ENCODE data around the gene IYD. TPM values are rescaled to one million over a fixed set of nuclear protein-coding genes. Genes with fewer than 3 reads are reported as not detected.

The IYD gene
- total RNA-seq, 1 experiment from 2014 or later, result not detected

- Histone ChIP-seq H3K4ac (ENCODE audit: low read depth, low read length) (no peak overlapping the region), H2BK12ac (ENCODE audit: insufficient read length, low read depth, low read length) (no peak overlapping the region), H3K79me1 (ENCODE audit: insufficient read depth, low read depth, low read length, poor library complexity, severe bottlenecking) (no peaks in the 10 kb centered on the region), H2BK15ac (ENCODE audit: low read depth, low read length) (no peak overlapping the region), H2AFZ (ENCODE audit: low read length) (no peak overlapping the region), H3K18ac (ENCODE audit: insufficient read length, low read depth, low read length) (no peak overlapping the region), H2BK20ac (ENCODE audit: low read depth, low read length, poor library complexity, severe bottlenecking) (no peak overlapping the region), H4K8ac (replicated peaks; ENCODE audit: insufficient read length, low read depth, low read length) (no peak overlapping the region), H4K91ac (ENCODE audit: insufficient read length, low read depth, low read length) (no peak overlapping the region), H2BK120ac (ENCODE audit: low read depth, low read length, poor library complexity, severe bottlenecking) (no peak overlapping the region), H4K20me1 (ENCODE audit: control insufficient read depth, insufficient read depth, insufficient read length) (no peaks in the 10 kb centered on the region), H4K5ac (ENCODE audit: insufficient read length, low read depth, low read length) (no peak overlapping the region), H3K9me3 (ENCODE audit: control insufficient read depth, low read depth, low read length) (no peaks in the 10 kb centered on the region), H3K27ac (ENCODE audit: insufficient read length, low read depth, low read length) (no peak overlapping the region), H3K23me2 (ENCODE audit: insufficient read length, low read depth, low read length, poor library complexity, severe bottlenecking) (no peaks in the 10 kb centered on the region), H2BK5ac (ENCODE audit: insufficient read length, low read length) (no peak overlapping the region), H3K14ac (ENCODE audit: insufficient read depth, low read length) (no peak overlapping the region), H3K27me3 (ENCODE audit: insufficient read depth, low read length) (no peaks in the 10 kb centered on the region), H3T11ph (ENCODE audit: low read length) (no peak overlapping the region), H3K4me1 (ENCODE audit: insufficient read depth, low read length) (no peaks in the 10 kb centered on the region), H3K79me2 (ENCODE audit: insufficient read depth, low read length) (no peaks in the 10 kb centered on the region), H3K9ac (ENCODE audit: extremely low read depth, insufficient read length, low read length) (no peak overlapping the region), H2AK5ac (ENCODE audit: insufficient read length, low read length) (no peak overlapping the region), H3K23ac (ENCODE audit: insufficient read length, low read depth, low read length) (no peak overlapping the region), H3K56ac (ENCODE audit: insufficient read length, low read depth, low read length) (no peak overlapping the region), H3K4me2 (ENCODE audit: insufficient read depth, insufficient read length, low read length) (no peak overlapping the region)
- peaks cover 2 to 3% of the 10 kb centered on the region in 2 experiments; a peak in 1 of 5 replicates for H3K9me3 Mint-ChIP-seq
- no peak for DNase-seq
- WGBS (ENCODE audit: extremely low coverage, insufficient read length, low lambda C conversion rate), result no CpG with 5 or more reads among the region's 6 CpGs
- TF ChIP-seq, protein P1, sequence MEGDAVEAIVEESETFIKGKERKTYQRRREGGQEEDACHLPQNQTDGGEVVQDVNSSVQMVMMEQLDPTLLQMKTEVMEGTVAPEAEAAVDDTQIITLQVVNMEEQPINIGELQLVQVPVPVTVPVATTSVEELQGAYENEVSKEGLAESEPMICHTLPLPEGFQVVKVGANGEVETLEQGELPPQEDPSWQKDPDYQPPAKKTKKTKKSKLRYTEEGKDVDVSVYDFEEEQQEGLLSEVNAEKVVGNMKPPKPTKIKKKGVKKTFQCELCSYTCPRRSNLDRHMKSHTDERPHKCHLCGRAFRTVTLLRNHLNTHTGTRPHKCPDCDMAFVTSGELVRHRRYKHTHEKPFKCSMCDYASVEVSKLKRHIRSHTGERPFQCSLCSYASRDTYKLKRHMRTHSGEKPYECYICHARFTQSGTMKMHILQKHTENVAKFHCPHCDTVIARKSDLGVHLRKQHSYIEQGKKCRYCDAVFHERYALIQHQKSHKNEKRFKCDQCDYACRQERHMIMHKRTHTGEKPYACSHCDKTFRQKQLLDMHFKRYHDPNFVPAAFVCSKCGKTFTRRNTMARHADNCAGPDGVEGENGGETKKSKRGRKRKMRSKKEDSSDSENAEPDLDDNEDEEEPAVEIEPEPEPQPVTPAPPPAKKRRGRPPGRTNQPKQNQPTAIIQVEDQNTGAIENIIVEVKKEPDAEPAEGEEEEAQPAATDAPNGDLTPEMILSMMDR (conservative IDR thresholded peaks at IDR 0.05), result no peak
- H3K36me3 Mint-ChIP-seq (ENCODE audit: insufficient read depth in 1 of 3, low read depth in 3 of 3), result peaks cover 0 to 3% (median 0%) of the 10 kb centered on the region in 3 experiments; a peak in 2 of 7 replicates
- no peak overlapping the region for H3K27ac Mint-ChIP-seq
- no peaks in the 10 kb centered on the region for H3K4me1 Mint-ChIP-seq
- H3K4me3 Mint-ChIP-seq, result no peak overlapping the region
- H3K27me3 Mint-ChIP-seq (ENCODE audit: low read depth), result no peaks in the 10 kb centered on the region; the same call in 1 of the 2 replicates
Observed at GRCh38 chr6:150427037-150427602, 58.3 kb downstream of the IYD start.
